Lower leg skin (tissue), 4 donors: ENCODE data around the gene ARFRP1. TPM values are rescaled to one million over a fixed set of nuclear protein-coding genes. Genes with fewer than 3 reads are reported as not detected.

ENCODE experiments used
- DNase-seq, 2 donors: peaks; one replicate each; pipeline ENCODE4 v3.0.0-alpha.2; 2019; ENCODE audit warnings: low spot score in 2 of 2
- H3K4me3 ChIP-seq: fragments of 200-600 bp; sonication (generic); 2 replicates; pipeline ENCODE4 v1.5.1; 2017; ENCODE audit warnings: mild to moderate bottlenecking, low read depth; ENCODE audit not compliant: poor library complexity, severe bottlenecking
- POLR2A ChIP-seq, 2 donors: fragments of 450-650 bp; IDR thresholded peaks; one replicate each; pipeline ENCODE4 v1.6.1; 2016 to 2017; ENCODE audit warnings: antibody characterized with exemption in 2 of 2, mild to moderate bottlenecking in 1 of 2, moderate library complexity in 1 of 2
- WGBS, 2 donors: methylation state at CpG; one replicate each; pipeline ENCODE4 v1.1.5; 2018; 5-methylcytosine and 5-hydroxymethylcytosine counted together
- intact Hi-C: fragments of 100-400 bp; cut with DNase I; formaldehyde crosslinking; loops from one replicate; pipeline ENCODE4 v1.15.0; 2023; ENCODE audit warnings: low total_unique reads
- total RNA-seq, 4 donors: library from RNA; depleted of rRNA; stranded (reverse); fragments of >200 nt; gene quantifications; one replicate each; pipeline ENCODE4 v1.1.0, GENCODE V29; 2016
- TF ChIP-seq, protein P1 (sequence below), 3 donors: fragments of 450-650 bp; IDR thresholded peaks; one replicate each; pipeline ENCODE4 v1.5.1; 2016; ENCODE audit warnings: antibody characterized with exemption in 3 of 3, mild to moderate bottlenecking in 3 of 3, moderate library complexity in 2 of 3

Gene ARFRP1
- total RNA-seq, 4 donors from 2014 or later: 20.7 to 42.6 (median 34.7) TPM

DNA sequence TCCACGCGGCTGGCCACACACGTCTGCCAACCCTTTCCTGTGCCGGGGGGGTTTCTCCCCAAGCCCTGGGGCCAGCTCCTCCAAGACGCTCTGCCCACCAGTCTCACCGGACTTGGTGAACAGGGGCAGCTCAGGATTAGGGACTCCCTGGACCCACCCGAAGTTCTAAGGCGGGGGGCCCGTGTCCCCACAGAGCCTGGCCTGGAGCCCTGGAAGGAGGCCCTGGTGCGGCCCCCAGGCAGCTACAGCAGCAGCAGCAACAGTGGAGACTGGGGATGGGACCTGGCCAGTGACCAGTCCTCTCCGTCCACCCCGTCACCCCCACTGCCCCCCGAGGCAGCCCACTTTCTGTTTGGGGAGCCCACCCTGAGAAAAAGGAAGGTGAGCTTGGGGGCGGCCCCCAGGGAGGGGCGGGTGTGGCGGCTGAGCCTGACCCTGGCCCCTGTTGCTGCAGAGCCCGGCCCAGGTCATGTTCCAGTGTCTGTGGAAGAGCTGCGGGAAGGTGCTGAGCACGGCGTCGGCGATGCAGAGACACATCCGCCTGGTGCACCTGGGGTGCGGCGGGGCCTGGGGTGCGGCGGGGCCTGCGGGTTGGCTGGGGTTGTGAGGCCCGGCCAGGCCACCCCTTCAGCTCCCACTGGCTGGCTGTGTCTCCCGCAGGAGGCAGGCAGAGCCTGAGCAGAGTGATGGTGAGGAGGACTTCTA, 34.1 kb upstream of the ARFRP1 start:
- WGBS, 2 donors: 60 to 75% methylated on average over 27 to 28 of the region's 30 CpGs
- peak in 1 of 2 donors; percentile 87 for DNase-seq
- H3K4me3 ChIP-seq: no peak overlapping the region
- TF ChIP-seq POLR2A (IDR thresholded peaks at IDR 0.05): no peak
- TF ChIP-seq, protein P1, sequence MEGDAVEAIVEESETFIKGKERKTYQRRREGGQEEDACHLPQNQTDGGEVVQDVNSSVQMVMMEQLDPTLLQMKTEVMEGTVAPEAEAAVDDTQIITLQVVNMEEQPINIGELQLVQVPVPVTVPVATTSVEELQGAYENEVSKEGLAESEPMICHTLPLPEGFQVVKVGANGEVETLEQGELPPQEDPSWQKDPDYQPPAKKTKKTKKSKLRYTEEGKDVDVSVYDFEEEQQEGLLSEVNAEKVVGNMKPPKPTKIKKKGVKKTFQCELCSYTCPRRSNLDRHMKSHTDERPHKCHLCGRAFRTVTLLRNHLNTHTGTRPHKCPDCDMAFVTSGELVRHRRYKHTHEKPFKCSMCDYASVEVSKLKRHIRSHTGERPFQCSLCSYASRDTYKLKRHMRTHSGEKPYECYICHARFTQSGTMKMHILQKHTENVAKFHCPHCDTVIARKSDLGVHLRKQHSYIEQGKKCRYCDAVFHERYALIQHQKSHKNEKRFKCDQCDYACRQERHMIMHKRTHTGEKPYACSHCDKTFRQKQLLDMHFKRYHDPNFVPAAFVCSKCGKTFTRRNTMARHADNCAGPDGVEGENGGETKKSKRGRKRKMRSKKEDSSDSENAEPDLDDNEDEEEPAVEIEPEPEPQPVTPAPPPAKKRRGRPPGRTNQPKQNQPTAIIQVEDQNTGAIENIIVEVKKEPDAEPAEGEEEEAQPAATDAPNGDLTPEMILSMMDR (IDR thresholded peaks at IDR 0.05): no peak
- intact Hi-C loops: no loop called here

DNA sequence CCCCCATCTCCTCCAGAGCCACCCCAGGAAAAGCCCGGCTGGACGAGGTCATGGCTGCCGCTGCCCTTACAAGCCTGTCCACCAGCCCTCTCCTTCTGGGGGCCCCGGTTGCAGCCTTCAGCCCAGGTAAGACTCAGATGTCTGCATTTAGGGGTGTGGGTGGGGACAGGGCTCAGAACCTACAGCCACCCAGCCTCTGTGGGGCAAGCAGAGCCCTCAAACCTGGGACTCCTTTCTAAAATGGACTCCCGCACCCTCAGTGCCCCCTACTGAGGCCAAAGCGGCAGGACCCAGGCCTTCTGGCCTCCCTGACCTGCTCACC, 33.5 kb upstream of the ARFRP1 start:
- intact Hi-C loops: no loop called here
- H3K4me3 ChIP-seq: no peak overlapping the region
- no peak for DNase-seq
- WGBS, 2 donors: 21 to 22% methylated on average over 5 to 6 of the region's 6 CpGs
- TF ChIP-seq, protein P1 (IDR thresholded peaks at IDR 0.05): no peak
- no peak for TF ChIP-seq POLR2A (IDR thresholded peaks at IDR 0.05)

DNA sequence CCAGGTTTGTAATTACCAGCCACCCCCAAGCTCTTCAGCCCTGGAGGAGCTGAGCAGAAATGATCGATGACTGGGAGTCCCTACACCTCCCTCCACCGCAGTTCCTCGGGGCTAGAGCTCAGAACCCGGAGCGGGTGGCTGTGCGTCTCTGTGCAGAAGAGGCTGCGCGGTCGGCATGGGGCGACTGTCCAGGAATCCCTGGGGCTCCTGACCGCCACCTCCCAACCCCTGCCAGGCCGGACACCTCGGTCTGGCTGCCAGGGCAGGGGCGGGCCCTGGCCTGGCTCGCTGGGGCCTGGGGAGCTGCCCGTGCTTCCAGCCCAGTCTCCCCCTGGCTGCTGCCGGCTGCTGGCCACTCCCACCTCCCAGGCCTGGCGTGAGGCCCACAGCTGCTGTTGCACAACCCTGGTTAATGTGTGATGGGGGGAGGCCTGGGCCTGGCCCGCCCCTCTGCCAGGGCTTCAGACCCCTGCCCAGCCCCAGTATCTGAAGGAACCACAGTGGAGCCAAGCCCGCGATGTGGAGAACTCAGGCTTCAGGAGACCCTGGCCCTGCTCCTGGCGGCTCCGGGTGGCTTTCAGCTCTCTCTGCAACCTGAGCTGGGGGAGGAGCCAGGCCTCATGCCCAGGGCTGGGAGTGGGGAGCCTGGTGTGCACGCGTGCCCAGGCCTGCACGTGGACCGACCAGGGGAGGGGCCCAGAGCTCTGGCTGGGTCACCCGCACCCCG, 33.0 kb upstream of the ARFRP1 start:
- TF ChIP-seq, protein P1 (IDR thresholded peaks at IDR 0.05): peak in 1 of 3 donors; percentile 38
- no peak for TF ChIP-seq POLR2A (IDR thresholded peaks at IDR 0.05)
- 0% methylated on average over 9 to 21 of the region's 29 CpGs for WGBS, 2 donors
- H3K4me3 ChIP-seq: peak overlapping the region; percentile 37
- peak; percentile 89 to 99 for DNase-seq
- intact Hi-C loops: no loop called here

DNA sequence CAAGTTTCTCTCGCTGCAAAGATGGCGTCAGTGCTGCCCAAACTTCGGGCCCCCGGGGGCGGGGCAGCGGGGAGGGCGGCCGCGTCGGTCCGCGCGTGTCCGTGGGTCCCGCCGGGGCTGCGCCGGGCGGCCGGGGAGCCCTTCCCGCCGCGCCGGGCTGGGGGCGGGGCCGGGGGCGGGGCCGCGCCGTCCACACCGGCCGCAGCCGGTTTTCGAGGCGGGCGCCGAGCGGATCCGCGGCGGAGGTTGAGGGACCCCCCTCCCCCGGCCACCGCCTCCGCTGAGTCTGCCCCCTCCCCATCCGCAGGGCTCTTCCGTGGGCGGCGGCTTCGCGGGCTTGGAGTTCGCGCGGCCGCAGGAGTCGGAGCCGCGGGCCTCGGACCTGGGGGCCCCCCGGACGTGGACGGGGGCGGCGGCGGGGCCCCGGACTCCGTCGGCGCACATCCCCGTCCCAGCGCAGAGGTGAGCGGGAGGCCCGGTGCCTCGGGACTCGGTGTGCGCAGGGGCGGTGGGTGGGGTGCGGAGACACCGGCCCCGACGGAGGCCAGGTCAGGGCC, 32.4 kb upstream of the ARFRP1 start:
- TF ChIP-seq, protein P1 (IDR thresholded peaks at IDR 0.05): no peak
- no peak for TF ChIP-seq POLR2A (IDR thresholded peaks at IDR 0.05)
- peak overlapping the region; percentile 37 for H3K4me3 ChIP-seq
- intact Hi-C loops: no loop called here
- 0% methylated on average over 25 of the region's 80 CpGs; no CpG with 5 or more reads in 1 of the 2 donors for WGBS, 2 donors
- DNase-seq: peak in 1 of 2 donors; percentile 87

DNA sequence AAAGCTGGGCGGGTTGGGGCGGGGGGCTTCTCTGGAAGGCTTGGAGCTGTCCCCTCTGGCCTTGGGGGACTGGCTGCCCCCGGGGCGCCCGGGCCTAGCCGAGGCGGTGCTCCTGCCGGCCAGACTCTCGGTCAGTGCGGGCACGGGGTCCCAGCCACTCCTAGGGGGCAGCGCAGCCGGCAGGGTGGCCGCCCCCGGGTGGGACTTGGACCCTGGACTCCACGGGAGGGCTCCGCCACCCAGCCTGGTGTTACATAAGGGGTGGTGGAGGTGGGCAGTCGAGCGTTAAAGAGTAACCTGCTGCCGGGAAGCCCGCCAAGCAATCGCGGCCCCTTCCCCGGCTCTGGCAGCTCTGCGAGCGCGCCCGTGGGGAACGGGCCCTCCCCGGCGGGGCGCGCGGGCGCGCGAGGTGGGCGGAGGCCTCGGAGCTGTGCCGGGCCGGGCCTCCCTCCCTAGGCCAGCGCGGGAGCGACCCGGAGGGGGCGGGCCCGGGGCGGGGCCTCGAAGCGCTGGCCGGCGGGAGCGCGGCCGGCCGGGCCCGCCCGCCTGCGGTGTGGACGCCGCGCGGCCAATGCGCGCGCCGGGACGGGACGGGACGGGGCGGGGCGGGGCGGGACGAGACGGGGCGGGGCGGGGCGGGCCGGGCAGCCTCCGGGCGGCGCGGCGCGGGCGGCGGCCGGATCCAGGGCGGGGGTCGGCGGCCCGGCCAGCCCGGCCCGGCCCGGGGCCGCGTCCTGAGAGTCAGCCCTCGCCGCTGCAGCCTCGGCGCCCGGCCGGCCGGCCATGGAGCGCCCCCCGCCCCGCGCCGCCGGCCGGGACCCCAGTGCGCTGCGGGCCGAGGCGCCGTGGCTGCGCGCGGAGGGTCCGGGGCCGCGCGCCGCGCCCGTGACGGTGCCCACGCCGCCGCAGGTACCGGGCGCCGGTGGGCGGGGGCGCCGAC, 31.6 kb upstream of the ARFRP1 start, which contains the start of gene SLC2A4RG:
TSS of gene SLC2A4RG (plus strand) at position 647 of the 940 bp plus-strand sequence. CDS start at position 784, 137 bp downstream.
- intact Hi-C loops: no loop called here
- WGBS, 2 donors: 0 to 15% methylated on average over 1 to 4 of the region's 136 CpGs
- peak within 1 kb of the TSS; percentile 37 for H3K4me3 ChIP-seq
- TF ChIP-seq POLR2A (IDR thresholded peaks at IDR 0.05): no peak
- TF ChIP-seq, protein P1 (IDR thresholded peaks at IDR 0.05): no peak
- DNase-seq: peak; percentile 51 to 93
